Right ventricle myocardium inferior (tissue), 1 donor: ENCODE data around the gene FOXE3. TPM values are rescaled to one million over a fixed set of nuclear protein-coding genes. Genes with fewer than 3 reads are reported as not detected.
A peak's percentile ranks its signal among the peaks of the same experiment; 100 is the strongest.
"Not testable (repeated sequence)": the region's sequence is repeated elsewhere in the genome, so short reads cannot be mapped to it uniquely, and the experiment has no call there.

Experiments used
- ATAC-seq: fragments of 200-7000 bp; cut with Tn5 transposase; one replicate; pipeline ENCODE4 v1.9.1; 2020; ENCODE audit warnings: mild to moderate bottlenecking, moderate library complexity
- DNase-seq: peaks from one replicate; pipeline ENCODE4 v3.0.0; 2021; ENCODE audit errors: missing footprints
- intact Hi-C: fragments of 100-400 bp; cut with DNase I; formaldehyde crosslinking; loops from one replicate; pipeline ENCODE4 v1.11.0; 2022
- total RNA-seq: library from RNA; stranded (reverse); fragmentation: NEBNext Ultra II Directional; extraction: Animal tissue kit (Norgen Biotek cat#: 25700); gene quantifications from one replicate; pipeline ENCODE4 v1.2.1, GENCODE V29; 2021
- donor health status: DM: no; HTN: yes; CAD: no; lungs with severe emphysema.

Gene FOXE3
- total RNA-seq, 1 donor from 2014 or later = not detected

GRCh38 chr1:47442202-47442601 lies 26.1 kb downstream of the FOXE3 start:
- intact Hi-C loops = no loop called here
- ATAC-seq (no peak), DNase-seq (no peak)

- no peak for ATAC-seq
- no peak for DNase-seq
- intact Hi-C loops = no loop called here
Observed at GRCh38 chr1:47442842-47443529, 26.9 kb downstream of the FOXE3 start.

- intact Hi-C loops = no loop called here
- DNase-seq (no peak), ATAC-seq (no peak)
Observed at GRCh38 chr1:47443530-47444296, 27.6 kb downstream of the FOXE3 start.

GRCh38 chr1:47444297-47444561 lies 28.1 kb downstream of the FOXE3 start:
- intact Hi-C loops = no loop called here
- DNase-seq = no peak

GRCh38 chr1:47444562-47445465 lies 28.7 kb downstream of the FOXE3 start:
- ATAC-seq (peak; percentile 45), DNase-seq (no peak)
- intact Hi-C loops = no loop called here

More at GRCh38 chr1:47444297-47444561, 28.1 kb downstream of the FOXE3 start:
- ATAC-seq = no peak

- DNase-seq (no peak), ATAC-seq (no peak)
- intact Hi-C loops = no loop called here
Observed at GRCh38 chr1:47445823-47446550, 29.9 kb downstream of the FOXE3 start.

- intact Hi-C loops = no loop called here
- ATAC-seq (no peak), DNase-seq (no peak)
Observed at GRCh38 chr1:47448462-47449222, 32.6 kb downstream of the FOXE3 start.

GRCh38 chr1:47449822-47450552 lies 33.9 kb downstream of the FOXE3 start:
- intact Hi-C loops = no loop called here
- DNase-seq (no peak), ATAC-seq (no peak)

GRCh38 chr1:47450606-47451005 lies 34.5 kb downstream of the FOXE3 start:
- intact Hi-C loops = no loop called here
- ATAC-seq (no peak), DNase-seq (no peak)

GRCh38 chr1:47452426-47452825 lies 36.3 kb downstream of the FOXE3 start:
- DNase-seq = no peak
- intact Hi-C loops = no loop called here
- ATAC-seq = no peak

- intact Hi-C loops, DNase-seq, ATAC-seq: not testable (repeated sequence)
Observed at GRCh38 chr1:47453910-47454309, 37.8 kb downstream of the FOXE3 start.

GRCh38 chr1:47456250-47456649 lies 40.2 kb downstream of the FOXE3 start:
- intact Hi-C loops = no loop called here
- DNase-seq = no peak
- ATAC-seq = no peak

GRCh38 chr1:47457547-47457946 lies 41.5 kb downstream of the FOXE3 start:
- ATAC-seq, intact Hi-C loops, DNase-seq: not testable (repeated sequence)

- DNase-seq (no peak), ATAC-seq (no peak)
- intact Hi-C loops = no loop called here
Observed at GRCh38 chr1:47459253-47459788, 43.2 kb downstream of the FOXE3 start.

- intact Hi-C loops = no loop called here
- DNase-seq = no peak
- ATAC-seq = no peak
Observed at GRCh38 chr1:47460040-47460439, 44.0 kb downstream of the FOXE3 start.

GRCh38 chr1:47460456-47460855 lies 44.4 kb downstream of the FOXE3 start:
- intact Hi-C loops = no loop called here
- DNase-seq (no peak), ATAC-seq (no peak)

- DNase-seq = no peak
- no peak for ATAC-seq
- intact Hi-C loops = no loop called here
Observed at GRCh38 chr1:47465605-47466004, 49.5 kb downstream of the FOXE3 start.
